ENCODE results near the gene CRY2.
"Not testable (repeated sequence)": the region's sequence is repeated elsewhere in the genome, so short reads cannot be mapped to it uniquely, and the experiment has no call there.

The CRY2 gene

GRCh38 chr11:45804761-45805304 lies 42.4 kb upstream of the CRY2 start, which contains the start of gene SLC35C1:
Gene SLC35C1 (plus strand): TSS chr11:45805149. CDS start chr11:45805802, 653 bp downstream.
- Histone ChIP-seq H4K20me1 (peaks cover 9 to 38% (median 28%) of the 10 kb centered on the region in 11 experiments; a peak in 15 of 22 replicates), H3K4me2 (peak within 1 kb of the TSS; percentile 88 to 100 (median 99)), H3K27ac (peak within 1 kb of the TSS; percentile 68 to 82 (median 72)), H3K27me3 (peaks cover 0 to 14% (median 5%) of the 10 kb centered on the region in 11 experiments; a peak in 6 of 22 replicates), H3K9me3 (replicated peaks in 1 of 11) (no peaks in the 10 kb centered on the region), H3K4me1 (peaks cover 42 to 52% (median 45%) of the 10 kb centered on the region in 10 experiments), H3K4me3 (peak within 1 kb of the TSS; percentile 69 to 86 (median 78)), H3K36me3 (peaks cover 3 to 25% (median 14%) of the 10 kb centered on the region in 11 experiments; a peak in 18 of 22 replicates), H3K9ac (peak within 1 kb of the TSS; percentile 73 to 85 (median 82))
- TF ChIP-seq Cebpa-rat (IDR thresholded peaks at IDR 0.05), result no peak

- Histone ChIP-seq H3K9ac (peak overlapping the region; percentile 73 to 85 (median 82)), H3K4me3 (peak overlapping the region; percentile 69 to 86 (median 78)), H4K20me1 (peaks cover 9 to 44% (median 34%) of the 10 kb centered on the region in 11 experiments; a peak in 15 of 22 replicates), H3K36me3 (peaks cover 8 to 31% (median 16%) of the 10 kb centered on the region in 11 experiments; a peak in 20 of 22 replicates), H3K27me3 (peaks cover 0 to 14% (median 5%) of the 10 kb centered on the region in 11 experiments; a peak in 6 of 22 replicates), H3K27ac (peak overlapping the region; percentile 68 to 82 (median 72); a peak in 21 of 22 replicates), H3K4me1 (peaks cover 48 to 57% (median 52%) of the 10 kb centered on the region in 10 experiments), H3K4me2 (peak overlapping the region; percentile 85 to 100 (median 96)), H3K9me3 (replicated peaks in 1 of 11) (no peaks in the 10 kb centered on the region)
- TF ChIP-seq Cebpa-rat (IDR thresholded peaks at IDR 0.05), result no peak
Measured at GRCh38 chr11:45805305-45806071, 41.8 kb upstream of the CRY2 start.

GRCh38 chr11:45806072-45806933 lies 41.0 kb upstream of the CRY2 start:
- peaks cover 12 to 52% (median 42%) of the 10 kb centered on the region in 11 experiments; a peak in 16 of 22 replicates for H4K20me1 ChIP-seq
- H3K4me3 ChIP-seq, result peak overlapping the region; percentile 69 to 86 (median 78)
- no peak for TF ChIP-seq Cebpa-rat (IDR thresholded peaks at IDR 0.05)
- H3K9me3 ChIP-seq (replicated peaks in 1 of 11), result no peaks in the 10 kb centered on the region
- H3K4me2 ChIP-seq, result peak overlapping the region; percentile 85 to 100 (median 96)
- H3K27ac ChIP-seq, result peak overlapping the region in 6 of 11 experiments; percentile 71 to 82 (median 76); a peak in 7 of 22 replicates
- peaks cover 16 to 39% (median 24%) of the 10 kb centered on the region in 11 experiments for H3K36me3 ChIP-seq
- peaks cover 0 to 14% (median 5%) of the 10 kb centered on the region in 11 experiments; a peak in 6 of 22 replicates for H3K27me3 ChIP-seq
- H3K9ac ChIP-seq, result peak overlapping the region; percentile 73 to 85 (median 82)
- peaks cover 56 to 65% (median 59%) of the 10 kb centered on the region in 10 experiments for H3K4me1 ChIP-seq

- H3K27ac ChIP-seq, result no peak overlapping the region; a peak in 1 of 22 replicates
- H3K9ac ChIP-seq, result peak overlapping the region in 10 of 11 experiments; percentile 34 to 85 (median 82); a peak in 16 of 22 replicates
- H3K27me3 ChIP-seq, result peaks cover 0 to 14% (median 5%) of the 10 kb centered on the region in 11 experiments; a peak in 6 of 22 replicates
- TF ChIP-seq Cebpa-rat (IDR thresholded peaks at IDR 0.05), result no peak
- H3K4me2 ChIP-seq, result peak overlapping the region; percentile 85 to 100 (median 96)
- H3K4me3 ChIP-seq, result peak overlapping the region; percentile 19 to 86 (median 78); a peak in 15 of 20 replicates
- peaks cover 12 to 61% (median 51%) of the 10 kb centered on the region in 11 experiments; a peak in 17 of 22 replicates for H4K20me1 ChIP-seq
- no peaks in the 10 kb centered on the region for H3K9me3 ChIP-seq (replicated peaks in 1 of 11)
- H3K36me3 ChIP-seq, result peaks cover 23 to 48% (median 31%) of the 10 kb centered on the region in 11 experiments
- H3K4me1 ChIP-seq, result peaks cover 52 to 74% (median 67%) of the 10 kb centered on the region in 10 experiments
Measured at GRCh38 chr11:45806937-45807791, 40.1 kb upstream of the CRY2 start.

- Histone ChIP-seq H3K36me3 (peaks cover 24 to 55% (median 36%) of the 10 kb centered on the region in 11 experiments), H4K20me1 (peaks cover 12 to 67% (median 57%) of the 10 kb centered on the region in 11 experiments; a peak in 18 of 22 replicates), H3K27me3 (peaks cover 0 to 13% (median 5%) of the 10 kb centered on the region in 11 experiments; a peak in 6 of 22 replicates), H3K9ac (peak overlapping the region in 6 of 11 experiments; percentile 79 to 85 (median 82); a peak in 3 of 22 replicates), H3K27ac (no peak overlapping the region), H3K4me3 (peak overlapping the region in 4 of 10 experiments; percentile 32 to 85 (median 76); a peak in 5 of 20 replicates), H3K9me3 (replicated peaks in 1 of 11) (no peaks in the 10 kb centered on the region), H3K4me1 (peaks cover 52 to 80% (median 69%) of the 10 kb centered on the region in 10 experiments), H3K4me2 (peak overlapping the region; percentile 85 to 100 (median 96))
- TF ChIP-seq Cebpa-rat (IDR thresholded peaks at IDR 0.05), result no peak
Measured at GRCh38 chr11:45807792-45808238, 39.5 kb upstream of the CRY2 start.

- H3K27me3 ChIP-seq; H3K9ac ChIP-seq; H3K4me3 ChIP-seq; H3K27ac ChIP-seq; H3K9me3 ChIP-seq (replicated peaks in 1 of 11): not testable (repeated sequence)
- Histone ChIP-seq H3K36me3 (peaks cover 24 to 56% (median 36%) of the 10 kb centered on the region in 11 experiments), H3K4me1 (peaks cover 52 to 83% (median 69%) of the 10 kb centered on the region in 10 experiments), H4K20me1 (peaks cover 12 to 70% (median 57%) of the 10 kb centered on the region in 11 experiments; a peak in 18 of 22 replicates), H3K4me2 (peak overlapping the region in 8 of 11 experiments; percentile 4 to 98 (median 72); a peak in 11 of 22 replicates)
Measured at GRCh38 chr11:45808427-45808826, 38.8 kb upstream of the CRY2 start.
